ENCODE data around the gene GRAMD4.

- no peak for TF ChIP-seq KAT2A (conservative IDR thresholded peaks at IDR 0.05; ENCODE audit: control insufficient read depth, low read depth, low read length)
- TF ChIP-seq RELA (IDR thresholded peaks at IDR 0.05; ENCODE audit: borderline replicate concordance, partially characterized antibody) = no peak
- no peak for TF ChIP-seq SMARCA5 (IDR thresholded peaks at IDR 0.05)
- TF ChIP-seq ZNF24 (IDR thresholded peaks at IDR 0.05) = no peak
- no peak for TF ChIP-seq CREM (IDR thresholded peaks at IDR 0.05; ENCODE audit: low read depth)
- no peak for TF ChIP-seq BHLHE40 (IDR thresholded peaks at IDR 0.05; ENCODE audit: borderline replicate concordance in 1 of 2, low read depth in 2 of 2, low read length in 1 of 2)
- TF ChIP-seq, protein P1, sequence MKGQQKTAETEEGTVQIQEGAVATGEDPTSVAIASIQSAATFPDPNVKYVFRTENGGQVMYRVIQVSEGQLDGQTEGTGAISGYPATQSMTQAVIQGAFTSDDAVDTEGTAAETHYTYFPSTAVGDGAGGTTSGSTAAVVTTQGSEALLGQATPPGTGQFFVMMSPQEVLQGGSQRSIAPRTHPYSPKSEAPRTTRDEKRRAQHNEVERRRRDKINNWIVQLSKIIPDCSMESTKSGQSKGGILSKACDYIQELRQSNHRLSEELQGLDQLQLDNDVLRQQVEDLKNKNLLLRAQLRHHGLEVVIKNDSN (IDR thresholded peaks at IDR 0.05; ENCODE audit: borderline replicate concordance, extremely low read length, insufficient read depth, low read depth, low read length) = no peak
- no peak for TF ChIP-seq MTA2 (IDR thresholded peaks at IDR 0.05; ENCODE audit: low read depth)
- TF ChIP-seq ZNF687 (IDR thresholded peaks at IDR 0.05) = no peak
- TF ChIP-seq MYC (IDR thresholded peaks at IDR 0.05; ENCODE audit: insufficient read depth, insufficient read length, insufficient replicate concordance, low read length, severe bottlenecking) = no peak
Observed at GRCh38 chr22:46673205-46673604, 53.0 kb downstream of the GRAMD4 start.
